Upper lobe of left lung (tissue), 6 donors: Measurements from ENCODE around the gene C14orf39. TPM values are rescaled to one million over a fixed set of nuclear protein-coding genes. Genes with fewer than 3 reads are reported as not detected.

ENCODE experiments used
- ATAC-seq, 2 donors: fragments of 200-7000 bp; cut with Tn5 transposase; one replicate each; pipeline ENCODE4 v1.9.1; 2022; ENCODE audit warnings: mild to moderate bottlenecking in 2 of 2, moderate library complexity in 2 of 2; ENCODE audit not compliant: low FRiP score in 2 of 2
- DNase-seq, 2 donors: peaks; one replicate each; pipeline ENCODE4 v3.0.0-alpha.2; 2019 to 2020
- H3K27ac ChIP-seq, 4 donors: fragments of 200-600 bp; sonication (generic); one replicate each; pipeline ENCODE4 v1.5.1; 2016 to 2019
- H3K27me3 ChIP-seq, 4 donors: fragments of 200-600 bp; sonication (generic); one replicate each; pipeline ENCODE4 v1.5.1; 2017 to 2019
- H3K36me3 ChIP-seq, 4 donors: fragments of 200-600 bp; sonication (generic); one replicate each; pipeline ENCODE4 v1.5.1; 2016 to 2019
- H3K4me1 ChIP-seq, 4 donors: fragments of 200-600 bp; sonication (generic); one replicate each; pipeline ENCODE4 v1.5.1; 2018 to 2019
- H3K4me3 ChIP-seq, 4 donors: fragments of 200-600 bp; sonication (generic); one replicate each; pipeline ENCODE4 v1.5.1; 2017 to 2019; ENCODE audit warnings: mild to moderate bottlenecking in 2 of 4, moderate library complexity in 1 of 4
- H3K9me3 ChIP-seq, 4 donors: fragments of 200-600 bp; sonication (generic); one replicate each; pipeline ENCODE4 v1.5.1; 2018 to 2019
- CTCF ChIP-seq, 6 experiments: fragments of 450-650 bp in 4 of 6; fragments of 200-600 bp in 2 of 6; sonication (generic) in 2 of 6; IDR thresholded peaks; one replicate each; pipeline ENCODE4 v1.5.1; 2016 to 2019; ENCODE audit warnings: antibody characterized with exemption in 6 of 6
- EP300 ChIP-seq, 4 donors: sonication (generic); formaldehyde crosslinking; IDR thresholded peaks; one replicate each; pipeline ENCODE4 v1.5.1; 2017; ENCODE audit warnings: antibody characterized with exemption in 4 of 4, control low read depth in 2 of 4
- POLR2A ChIP-seq, 4 donors: fragments of 450-650 bp; IDR thresholded peaks; one replicate each; pipeline ENCODE4 v1.5.1; 2016 to 2017; ENCODE audit warnings: antibody characterized with exemption in 4 of 4, mild to moderate bottlenecking in 2 of 4
- POLR2AphosphoS5 ChIP-seq, 2 donors: sonication (generic); formaldehyde crosslinking; IDR thresholded peaks; one replicate each; pipeline ENCODE4 v1.5.1; 2017; ENCODE audit warnings: antibody characterized with exemption in 2 of 2
- WGBS, 2 donors: methylation state at CpG; one replicate each; pipeline ENCODE4 v1.1.5; 2017 to 2018; 5-methylcytosine and 5-hydroxymethylcytosine counted together
- total RNA-seq, 6 donors: library from RNA; depleted of rRNA in 4 of 6; stranded (reverse); fragments of >200 nt in 4 of 6; gene quantifications; one replicate each; pipeline versions ENCODE4 v1.1.0 to v1.2.1, GENCODE V29; 2016 to 2021
- donor health status: DM: no; HTN: no; CAD: no; lungs with moderate emphysema.
- donor health status: DM: no; HTN: yes; CAD: no; lungs with severe emphysema.

Gene C14orf39
- total RNA-seq: 1 to 10 TPM in 1 of 6 donors, not detected in 5; 2.1 TPM

- Histone ChIP-seq H3K27ac (no peak within 1 kb of the TSS), H3K9me3 (no peaks in the 10 kb centered on the region), H3K36me3 (no peaks in the 10 kb centered on the region), H3K27me3 (peaks cover 0 to 13% (median 8%) of the 10 kb centered on the region in 4 donors), H3K4me3 (peak within 1 kb of the TSS in 1 of 4 donors; percentile 7), H3K4me1 (peaks cover 6 to 9% (median 7%) of the 10 kb centered on the region in 4 donors)
- peak; percentile 26 to 34 for ATAC-seq
- 5 to 6% methylated on average over 22 to 49 of the region's 57 CpGs for WGBS, 2 donors
- no peak for TF ChIP-seq EP300 (IDR thresholded peaks at IDR 0.05)
- no peak for TF ChIP-seq CTCF (IDR thresholded peaks at IDR 0.05)
- TF ChIP-seq POLR2A (IDR thresholded peaks at IDR 0.05): no peak
- no peak for TF ChIP-seq POLR2AphosphoS5 (IDR thresholded peaks at IDR 0.05)
- DNase-seq: peak in 1 of 2 donors; percentile 79
Measured at GRCh38 chr14:60485598-60486251, at the start of gene C14orf39. C14orf39 (minus strand) TSS chr14:60486063; CDS start chr14:60485078, 985 bp downstream.

GRCh38 chr14:60532442-60532841 is 46.6 kb upstream of the C14orf39 start:
- DNase-seq (no peak), ATAC-seq (no peak)
- H3K4me1 ChIP-seq: no peaks in the 10 kb centered on the region
- H3K36me3 ChIP-seq: no peaks in the 10 kb centered on the region
- H3K27ac ChIP-seq: no peak overlapping the region
- 64 to 79% methylated on average over 3 of the region's 3 CpGs for WGBS, 2 donors
- no peaks in the 10 kb centered on the region for H3K27me3 ChIP-seq
- H3K4me3 ChIP-seq: no peak overlapping the region
- H3K9me3 ChIP-seq: no peaks in the 10 kb centered on the region
- TF ChIP-seq POLR2AphosphoS5 (IDR thresholded peaks at IDR 0.05): no peak
- no peak for TF ChIP-seq CTCF (IDR thresholded peaks at IDR 0.05)
- no peak for TF ChIP-seq POLR2A (IDR thresholded peaks at IDR 0.05)
- TF ChIP-seq EP300 (IDR thresholded peaks at IDR 0.05): no peak

GRCh38 chr14:60515511-60516289 is 29.8 kb upstream of the C14orf39 start:
- H3K36me3 ChIP-seq: no peaks in the 10 kb centered on the region
- 23 to 34% methylated on average over 21 to 45 of the region's 66 CpGs for WGBS, 2 donors
- H3K9me3 ChIP-seq: no peaks in the 10 kb centered on the region
- peak overlapping the region in 2 of 4 donors; percentile 45 to 49 for H3K4me3 ChIP-seq
- ATAC-seq: peak in 1 of 2 donors; percentile 40
- H3K27ac ChIP-seq: no peak overlapping the region
- peak in 1 of 2 donors; percentile 83 for DNase-seq
- H3K27me3 ChIP-seq: peaks cover 0 to 47% (median 19%) of the 10 kb centered on the region in 4 donors
- TF ChIP-seq CTCF (IDR thresholded peaks at IDR 0.05) (no peak), POLR2A (IDR thresholded peaks at IDR 0.05) (no peak), POLR2AphosphoS5 (IDR thresholded peaks at IDR 0.05) (no peak), EP300 (IDR thresholded peaks at IDR 0.05) (no peak)
- H3K4me1 ChIP-seq: peaks cover 11 to 32% (median 22%) of the 10 kb centered on the region in 4 donors

GRCh38 chr14:60514741-60515491 is 29.1 kb upstream of the C14orf39 start:
- H3K27me3 ChIP-seq: peaks cover 0 to 55% (median 23%) of the 10 kb centered on the region in 4 donors
- TF ChIP-seq POLR2AphosphoS5 (IDR thresholded peaks at IDR 0.05): no peak
- no peak for TF ChIP-seq POLR2A (IDR thresholded peaks at IDR 0.05)
- TF ChIP-seq EP300 (IDR thresholded peaks at IDR 0.05): no peak
- TF ChIP-seq CTCF (IDR thresholded peaks at IDR 0.05): peak in 5 of 6 experiments; percentile 27 to 42 (median 32)
- no peak overlapping the region for H3K27ac ChIP-seq
- ATAC-seq: peak in 1 of 2 donors; percentile 62
- WGBS, 2 donors: 1 to 5% methylated on average over 20 to 57 of the region's 79 CpGs
- H3K4me1 ChIP-seq: peaks cover 11 to 39% (median 22%) of the 10 kb centered on the region in 4 donors
- no peaks in the 10 kb centered on the region for H3K9me3 ChIP-seq
- H3K36me3 ChIP-seq: no peaks in the 10 kb centered on the region
- DNase-seq: peak in 1 of 2 donors; percentile 85
- H3K4me3 ChIP-seq: peak overlapping the region in 3 of 4 donors; percentile 34 to 49 (median 45)
